Measurements from ENCODE around the gene CFI. TPM values are rescaled to one million over a fixed set of nuclear protein-coding genes. Genes with fewer than 3 reads are reported as not detected.

CFI gene
- total and polyA plus RNA-seq, 9 of the 15 experiments (the other 6 are each of a cell fraction or from before 2014, with no cell fraction given), result 0.30 to 8.4 (median 0.95) TPM

GRCh38 chr4:109735566-109736365 lies 66.0 kb downstream of the CFI start (continued):
- TF ChIP-seq ATF2 (CRISPR knock-in tag; IDR thresholded peaks at IDR 0.05) (no peak), POLR2A (conservative IDR thresholded peaks at IDR 0.05) (0 out of 2 replicates have a peak, but pooled peaks have one; percentile 36), SPI1 (IDR thresholded peaks at IDR 0.05; ENCODE audit: borderline replicate concordance, low read depth, low read length) (no peak), FUS (optimal IDR thresholded peaks at IDR 0.05; ENCODE audit: low read depth, low read length) (no peak), PML (IDR thresholded peaks at IDR 0.05; ENCODE audit: low read length) (0 out of 2 replicates have a peak, but pooled peaks have one; percentile 19), TOE1 (IDR thresholded peaks at IDR 0.05; ENCODE audit: borderline replicate concordance) (no peak), TOE1 (CRISPR knock-in tag; IDR thresholded peaks at IDR 0.05; ENCODE audit: borderline replicate concordance, low read depth) (no peak), THAP7 (CRISPR knock-in tag; IDR thresholded peaks at IDR 0.05) (no peak), MAFF (IDR thresholded peaks at IDR 0.05; ENCODE audit: low read length) (no peak; the same call in 1 of the 2 replicates), PATZ1 (CRISPR knock-in tag; IDR thresholded peaks at IDR 0.05; ENCODE audit: borderline replicate concordance) (no peak), ZNF707 (CRISPR knock-in tag; conservative IDR thresholded peaks at IDR 0.05) (no peak)

Data from K562 (cell line).